Keratinocyte (primary cell): ENCODE measurements around the gene VRTN.

Experiments
- CTCF ChIP-seq, 3 experiments: IDR thresholded peaks in 1 of 3; conservative IDR thresholded peaks in 1 of 3; optimal IDR thresholded peaks in 1 of 3; 2 replicates in 2 of 3; 3 replicates in 1 of 3; pipeline versions ENCODE3 to v1.5.1; 2011; ENCODE audit warnings: low read length in 3 of 3, mild to moderate bottlenecking in 3 of 3, moderate library complexity in 2 of 3, control low read depth in 1 of 3, inconsistent platforms in 1 of 3; ENCODE audit not compliant: insufficient read depth in 2 of 3; ENCODE audit errors: extremely low read depth in 1 of 3
- EZH2 ChIP-seq: IDR thresholded peaks from one replicate; pipeline ENCODE4 v1.6.1; 2012; ENCODE audit warnings: inconsistent platforms, mild to moderate bottlenecking, low read length, moderate library complexity

GRCh38 chr14:74403619-74404417 is 55.5 kb downstream of the VRTN start:
- TF ChIP-seq CTCF (optimal IDR thresholded peaks at IDR 0.05 in 1 of 3, IDR thresholded peaks at IDR 0.05 in 1 of 3, conservative IDR thresholded peaks at IDR 0.05 in 1 of 3; ENCODE audit: extremely low read depth in 1 of 3, insufficient read depth in 2 of 3, low read length in 3 of 3) (no peak), EZH2 (no peak)
